ENCODE data around the gene MAIP1.

MAIP1 gene

DNA sequence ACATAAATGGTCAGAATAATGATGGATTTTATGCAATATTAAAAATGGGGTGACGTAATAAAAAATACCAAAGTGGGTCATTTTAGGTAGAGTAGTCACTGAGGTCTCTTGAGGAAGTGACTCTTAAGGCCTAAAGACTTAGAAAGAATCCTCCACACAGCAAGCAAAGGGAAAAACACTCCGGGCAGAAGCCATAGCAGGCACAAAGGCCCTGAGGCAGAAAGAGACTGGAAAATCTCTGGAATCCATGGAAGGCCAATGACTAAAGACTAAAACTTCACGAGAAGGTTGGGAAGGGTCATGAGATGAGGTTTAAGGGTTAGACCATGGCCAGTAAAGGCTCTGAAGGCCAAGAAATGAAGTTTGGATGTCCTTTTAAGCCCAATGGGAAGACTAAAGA is 36.9 kb downstream of the MAIP1 start:
- no peak for DNase-seq

- no peak for DNase-seq
Observed at GRCh38 chr2:199994371-199994770, 39.0 kb downstream of the MAIP1 start.

DNA sequence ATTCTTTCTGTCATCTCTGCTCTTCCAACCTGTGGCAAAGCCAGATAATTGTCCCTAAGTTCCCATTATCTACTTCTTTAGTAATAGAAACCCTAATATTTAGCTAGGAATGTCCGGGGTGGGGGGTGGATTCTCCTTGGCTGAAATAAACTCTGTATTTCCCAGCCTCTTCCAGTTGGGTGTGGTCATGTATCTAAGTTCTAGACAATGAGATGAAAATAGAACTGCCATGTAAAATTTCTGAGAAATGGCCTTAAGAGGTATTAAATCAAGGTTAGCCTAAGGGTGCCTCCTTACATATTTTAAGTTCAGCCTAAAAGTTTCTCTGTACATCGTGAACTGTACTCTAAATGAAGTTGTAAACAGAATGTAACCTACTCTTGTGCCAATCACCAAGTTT is 39.5 kb downstream of the MAIP1 start:
- no peak for DNase-seq

GRCh38 chr2:199997296-199997695 is 41.9 kb downstream of the MAIP1 start:
- no peak for DNase-seq

GRCh38 chr2:199999166-199999565 is 43.8 kb downstream of the MAIP1 start:
- DNase-seq, result no peak

- DNase-seq, result no peak
Observed at GRCh38 chr2:200000444-200001163, 45.2 kb downstream of the MAIP1 start.

DNA sequence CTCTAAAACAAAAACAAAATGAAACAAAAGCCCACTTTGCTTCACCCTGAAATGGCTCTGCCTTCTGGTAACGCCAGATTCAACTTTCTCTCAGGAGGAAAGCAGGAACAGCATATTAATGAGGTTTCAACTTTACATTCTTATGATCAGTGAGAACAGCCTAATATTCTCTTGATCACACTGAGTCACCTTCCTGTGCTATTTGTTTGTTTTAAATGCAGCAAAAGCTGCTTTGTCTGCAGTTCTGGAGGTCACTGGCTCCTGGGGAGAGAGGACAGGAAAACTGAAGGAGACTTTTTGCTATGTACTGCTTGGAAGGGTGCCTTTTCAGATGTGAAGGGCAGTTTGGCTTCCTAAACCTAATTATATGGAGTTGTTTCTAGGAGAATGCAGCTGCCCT is 48.1 kb downstream of the MAIP1 start:
- DNase-seq, result no peak

DNA sequence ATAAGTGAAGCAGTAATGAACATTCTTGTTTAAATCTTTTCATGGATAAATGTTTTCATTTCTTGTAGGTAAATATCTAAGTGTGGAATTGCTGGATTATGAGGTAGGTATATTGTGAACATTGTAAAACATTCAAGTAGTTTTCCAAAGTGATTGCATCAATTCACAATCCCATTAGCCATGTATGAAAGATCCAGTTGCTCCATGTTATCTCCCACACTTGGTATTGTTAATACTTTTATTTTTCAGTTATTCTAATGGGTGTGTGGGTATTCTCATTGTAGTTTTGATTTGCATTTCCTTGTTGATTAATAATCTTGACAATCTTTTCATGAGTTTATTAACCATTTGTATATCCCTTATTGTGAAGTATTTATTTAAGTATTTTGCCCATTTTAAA is 50.3 kb downstream of the MAIP1 start:
- no peak for DNase-seq

GRCh38 chr2:200007306-200007705 is 51.9 kb downstream of the MAIP1 start:
- no peak for DNase-seq

DNA sequence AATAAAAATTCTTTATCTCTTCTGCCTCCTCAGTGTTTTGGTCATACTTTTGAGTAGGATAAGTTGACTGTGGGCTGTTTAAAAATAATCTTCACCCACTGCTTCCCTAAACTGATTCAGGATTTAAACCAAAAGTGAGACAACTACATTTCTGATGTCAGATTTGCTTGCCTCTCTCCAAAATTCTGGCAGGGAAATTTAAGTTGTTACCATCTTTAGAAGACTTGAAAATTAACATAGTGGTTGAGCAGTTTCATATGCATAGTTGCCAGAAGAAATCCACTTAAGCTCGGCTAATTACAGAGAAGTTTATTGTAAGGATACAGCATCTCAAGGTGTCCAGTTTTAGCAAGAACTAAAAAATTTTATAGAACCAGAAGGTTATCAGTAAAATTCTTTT is 57.0 kb downstream of the MAIP1 start:
- DNase-seq, result no peak

Measured in NCI-H2171 (cell line).